NCI-H187 treated with DMSO at 0.1 percent for 48 hours (cell line): ENCODE measurements around the gene C1orf122.

ENCODE experiments used
- DNase-seq: peaks from one replicate; lab custom pipeline; 2025; lab: John Stamatoyannopoulos, UW

C1orf122 gene

DNA sequence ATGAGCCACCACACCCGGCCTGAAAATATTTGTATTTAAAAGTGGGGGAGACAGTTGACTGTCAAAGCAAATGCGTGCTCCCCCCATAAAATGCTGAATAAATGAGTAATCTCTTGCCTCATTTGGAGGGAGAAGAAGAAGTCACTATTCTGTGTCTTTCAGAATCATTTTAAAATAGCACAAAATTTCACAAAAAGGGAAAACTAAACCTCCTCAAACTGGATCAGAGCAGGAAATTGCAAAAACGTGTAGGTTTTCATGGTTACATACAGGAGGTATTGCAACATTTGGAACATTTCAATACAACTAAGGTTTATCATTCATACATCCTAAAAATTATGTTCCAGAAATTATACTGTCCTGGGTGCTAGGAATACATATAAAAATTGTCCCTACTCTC, 38.2 kb downstream of the C1orf122 start:
- no peak for DNase-seq

DNA sequence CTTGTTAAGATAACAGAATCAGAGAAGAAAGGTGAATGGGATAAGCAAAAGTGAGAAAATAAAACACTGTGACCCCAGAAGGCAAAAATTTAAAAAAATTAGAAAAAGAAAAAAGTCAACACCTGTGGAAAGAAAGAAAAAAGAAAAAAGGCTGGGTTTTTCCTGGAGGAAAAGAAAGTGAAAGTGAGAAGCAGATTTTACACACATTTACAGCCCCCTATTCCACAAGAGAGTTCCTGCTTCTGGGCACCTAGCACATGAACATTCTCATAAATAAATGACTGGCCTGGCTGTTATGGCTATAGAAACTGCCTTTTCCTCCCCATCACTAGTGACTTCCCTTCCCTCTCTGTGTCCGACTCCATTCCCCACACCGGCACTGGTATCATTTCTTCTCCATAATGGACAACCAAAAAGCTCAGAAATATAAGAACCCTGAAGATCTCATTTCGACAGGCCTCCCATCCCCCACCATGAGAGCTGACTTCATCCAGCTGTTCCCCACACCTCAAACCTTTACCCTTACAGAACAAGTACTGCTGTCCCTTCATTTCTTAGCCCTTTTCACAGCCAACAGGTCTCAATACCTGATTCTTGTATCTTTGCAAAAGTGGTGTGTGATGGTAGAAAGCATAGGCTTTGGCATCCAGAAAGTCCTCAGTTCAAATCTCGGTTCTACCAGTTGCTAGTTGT, 39.2 kb downstream of the C1orf122 start:
- DNase-seq = no peak

DNA sequence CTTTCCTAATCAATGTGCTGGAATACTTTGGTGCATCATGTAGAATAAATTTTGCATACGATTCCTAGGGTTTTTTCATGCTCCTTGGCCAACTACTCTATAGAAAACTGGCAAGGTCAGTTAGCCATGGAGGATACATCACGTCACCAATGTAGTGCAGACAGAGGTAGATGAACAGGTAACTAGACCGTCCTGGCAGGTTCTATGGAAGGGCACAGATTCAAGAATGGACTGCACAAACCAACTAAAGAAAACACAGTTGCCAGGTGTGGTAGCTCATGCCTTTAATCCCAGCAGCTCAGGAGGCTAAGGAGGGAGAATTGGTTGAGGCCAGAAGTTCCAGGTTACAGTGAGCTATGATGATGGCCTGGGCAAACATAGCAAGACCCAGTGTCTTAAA, 41.9 kb downstream of the C1orf122 start:
- no peak for DNase-seq

DNA sequence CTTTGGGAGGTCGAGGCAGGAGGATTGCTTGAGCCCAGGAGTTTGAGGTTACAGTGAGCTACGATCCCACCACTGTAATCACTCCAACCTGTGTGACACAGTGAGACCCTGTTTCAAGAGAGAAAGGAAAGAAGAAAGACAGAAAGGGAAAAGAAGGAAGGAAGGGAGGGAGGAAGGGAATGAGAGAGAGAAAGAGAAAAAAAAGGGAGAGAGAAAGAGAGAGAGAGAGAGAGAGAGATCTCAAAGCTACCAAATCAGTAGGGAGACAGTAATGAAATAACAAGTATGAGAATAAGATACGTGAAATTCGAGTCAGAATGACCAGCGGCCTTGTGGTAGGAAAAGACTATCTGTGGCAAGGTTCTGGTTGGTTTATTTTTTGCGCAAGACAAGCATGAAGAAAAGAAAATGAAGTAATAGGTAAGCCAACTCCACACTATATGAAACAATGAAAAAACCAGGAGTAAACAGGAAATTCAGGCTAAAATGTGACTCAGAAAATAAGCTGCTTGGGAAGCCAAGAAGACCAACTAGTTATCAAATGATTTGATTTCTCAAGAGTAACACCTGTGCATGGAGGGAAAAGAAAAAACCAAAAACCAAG, 42.9 kb downstream of the C1orf122 start:
- DNase-seq = no peak

DNA sequence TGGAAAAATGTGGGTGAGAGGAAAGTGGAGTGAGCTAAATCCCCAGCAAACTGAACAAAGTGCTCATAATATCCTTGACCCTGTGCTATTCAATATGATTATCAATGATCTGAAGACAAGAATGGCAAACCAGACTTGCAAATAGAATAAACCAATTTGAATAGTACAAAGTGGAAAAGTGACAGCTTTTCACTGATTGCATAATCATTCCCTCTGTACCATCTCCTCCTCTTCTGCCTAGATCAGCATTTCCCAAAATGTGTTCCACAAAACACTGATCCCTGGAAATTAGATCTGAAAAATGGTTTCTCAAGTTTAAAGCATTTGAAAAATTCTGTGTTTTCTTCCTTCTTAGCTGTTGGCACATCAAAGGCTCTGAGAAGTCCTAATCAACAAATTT, 43.7 kb downstream of the C1orf122 start:
- DNase-seq = no peak

DNA sequence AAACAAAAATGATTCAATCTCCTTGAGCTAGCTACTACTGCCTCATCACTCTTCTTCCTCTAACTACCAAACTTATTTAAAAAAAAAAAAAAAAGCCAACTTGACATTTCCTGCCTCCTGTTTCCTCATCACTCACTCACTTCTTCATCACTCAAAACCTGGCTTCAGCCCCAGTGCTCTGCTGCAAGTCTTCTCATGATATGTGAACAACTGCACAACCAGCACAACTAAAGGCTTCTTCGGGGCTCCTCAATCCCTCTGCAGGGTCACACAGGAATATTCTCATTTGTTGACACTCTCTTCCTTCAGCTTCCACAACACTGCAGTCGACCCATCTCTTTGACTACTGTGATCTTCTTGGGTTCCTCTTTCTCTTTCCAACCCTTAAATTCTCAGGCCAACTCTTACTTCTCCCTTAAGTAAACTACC, 44.2 kb downstream of the C1orf122 start:
- DNase-seq = no peak

DNA sequence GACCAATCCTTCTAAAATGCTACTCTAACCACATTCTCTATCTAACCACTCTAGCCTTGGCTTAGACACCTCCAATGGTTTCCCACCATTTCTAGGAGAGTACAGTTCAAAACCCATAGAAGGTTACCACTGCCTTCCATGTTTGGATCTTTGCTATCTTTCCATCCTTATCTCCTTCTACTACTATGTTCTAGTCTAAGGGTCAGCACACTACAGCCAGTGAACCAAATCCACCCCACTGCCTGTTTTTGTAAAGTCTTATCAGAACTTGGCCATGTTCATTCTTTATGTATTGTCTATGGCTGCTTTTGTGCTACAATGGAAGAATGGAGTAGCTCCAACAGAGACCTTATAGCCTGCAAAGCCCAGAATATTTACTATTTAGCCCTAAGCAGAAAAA, 45.6 kb downstream of the C1orf122 start:
- DNase-seq = no peak

DNA sequence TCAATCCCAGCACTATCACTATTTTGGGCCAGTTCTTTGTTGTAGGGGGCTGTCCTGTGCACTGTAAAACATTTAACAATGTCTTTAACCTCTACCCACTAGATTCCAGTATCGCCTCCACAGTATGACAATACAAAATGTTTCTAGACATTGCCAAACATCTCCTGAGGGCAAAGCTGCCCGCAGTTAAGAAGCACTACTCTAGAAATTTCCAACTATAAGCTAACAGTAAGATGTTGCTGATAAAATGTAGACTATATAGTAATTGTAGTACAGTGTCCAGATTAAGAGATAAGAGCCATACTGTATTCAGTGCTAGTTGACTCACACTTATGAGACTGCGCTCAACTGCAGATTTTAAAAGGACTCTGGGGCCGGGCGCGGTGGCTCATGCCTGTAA, 46.8 kb downstream of the C1orf122 start:
- no peak for DNase-seq
